Liver (tissue), 9 donors: ENCODE data around the gene LYG1. TPM values are rescaled to one million over a fixed set of nuclear protein-coding genes. Genes with fewer than 3 reads are reported as not detected.
"Not testable (repeated sequence)": the region's sequence is repeated elsewhere in the genome, so short reads cannot be mapped to it uniquely, and the experiment has no call there.

ENCODE experiments used
- DNase-seq: peaks from one replicate; pipeline ENCODE4 v3.0.0-alpha.2; 2017; ENCODE audit warnings: low spot score
- H3K27ac ChIP-seq, 2 donors: one replicate each; pipeline ENCODE4 v1.7.0; 2013; ENCODE audit warnings: inconsistent platforms in 2 of 2, low read length in 2 of 2, control low read depth in 1 of 2, low read depth in 1 of 2, mild to moderate bottlenecking in 1 of 2
- H3K27me3 ChIP-seq, 4 donors: one replicate each; pipeline versions ENCODE4 v1.6.1 to v1.7.0; 2013; ENCODE audit warnings: low read length in 3 of 4, inconsistent platforms in 1 of 4, mild to moderate bottlenecking in 1 of 4, moderate library complexity in 1 of 4; ENCODE audit not compliant: control insufficient read depth in 4 of 4, insufficient read depth in 4 of 4
- H3K36me3 ChIP-seq, 4 donors: one replicate each; pipeline versions ENCODE4 v1.6.1 to v1.7.0; 2013; ENCODE audit warnings: low read length in 3 of 4, mild to moderate bottlenecking in 3 of 4, low read depth in 1 of 4, moderate library complexity in 1 of 4; ENCODE audit not compliant: control insufficient read depth in 4 of 4, insufficient read depth in 3 of 4
- H3K4me1 ChIP-seq, 4 donors: one replicate each; pipeline versions ENCODE4 v1.6.1 to v1.7.0; 2013; ENCODE audit warnings: low read length in 3 of 4, mild to moderate bottlenecking in 3 of 4, moderate library complexity in 1 of 4; ENCODE audit not compliant: control insufficient read depth in 4 of 4, insufficient read depth in 4 of 4
- H3K4me3 ChIP-seq, 3 donors: one replicate each; pipeline versions ENCODE4 v1.6.1 to v1.7.0; 2013; ENCODE audit warnings: low read length in 3 of 3, control low read depth in 1 of 3, low read depth in 1 of 3, mild to moderate bottlenecking in 1 of 3
- H3K9ac ChIP-seq, 2 donors: one replicate each; pipeline ENCODE4 v1.7.0; 2013; ENCODE audit warnings: low read length in 2 of 2, mild to moderate bottlenecking in 2 of 2, moderate library complexity in 2 of 2, control low read depth in 1 of 2, low read depth in 1 of 2
- H3K9me3 ChIP-seq, 4 donors: one replicate each; pipeline versions ENCODE4 v1.6.1 to v1.7.0; 2013; ENCODE audit warnings: low read length in 3 of 4; ENCODE audit not compliant: control insufficient read depth in 4 of 4
- EGR1 ChIP-seq, 2 donors: IDR thresholded peaks; 2 replicates each; pipeline ENCODE4 v1.6.1; 2016 to 2018; ENCODE audit warnings: antibody characterized with exemption in 2 of 2, low read depth in 2 of 2
- FOXA1 ChIP-seq: IDR thresholded peaks from 2 replicates; pipeline ENCODE4 v1.6.1; 2016; ENCODE audit warnings: antibody characterized with exemption
- FOXA2 ChIP-seq: IDR thresholded peaks from 2 replicates; pipeline ENCODE4 v1.6.1; 2016; ENCODE audit warnings: antibody characterized with exemption
- GABPA ChIP-seq, 2 donors: IDR thresholded peaks in 1 of 2; conservative IDR thresholded peaks in 1 of 2; 2 replicates each; pipeline ENCODE4 v1.6.1; 2016; ENCODE audit warnings: antibody characterized with exemption in 2 of 2, mild to moderate bottlenecking in 1 of 2, moderate library complexity in 1 of 2
- NR2F2 ChIP-seq: IDR thresholded peaks from 2 replicates; pipeline ENCODE4 v1.6.1; 2016; ENCODE audit warnings: antibody characterized with exemption
- RAD21 ChIP-seq, 2 donors: IDR thresholded peaks; 2 replicates each; pipeline ENCODE4 v1.6.1; 2016; ENCODE audit warnings: antibody characterized with exemption in 2 of 2, mild to moderate bottlenecking in 2 of 2
- SP1 ChIP-seq: IDR thresholded peaks from 2 replicates; pipeline ENCODE4 v1.6.1; 2018; ENCODE audit warnings: antibody characterized with exemption, mild to moderate bottlenecking
- TAF1 ChIP-seq: conservative IDR thresholded peaks from 2 replicates; pipeline ENCODE4 v1.6.1; 2016; ENCODE audit warnings: antibody characterized with exemption, mild to moderate bottlenecking
- WGBS: extraction: QIAGEN DNeasy Blood & Tissue Kit; methylation state at CpG from one replicate; pipeline ENCODE4 v1.1.7; 2013; 5-methylcytosine and 5-hydroxymethylcytosine counted together
- polyA plus RNA-seq, 2 donors: library from polyadenylated mRNA; stranded (reverse) in 1 of 2; unstranded in 1 of 2; fragments of 200-250 nt in 1 of 2; fragments of >200 nt in 1 of 2; fragmentation: Nextera tagmentation in 1 of 2; extraction: Ambion mirVana in 1 of 2; gene quantifications; one replicate each; pipeline versions ENCODE4 v1.2.1 to v1.2.3, GENCODE V29; 2013 to 2015
- total RNA-seq, 2 donors: library from RNA; depleted of rRNA; stranded (reverse); fragments of >200 nt; gene quantifications; one replicate each; pipeline ENCODE4 v1.2.3, GENCODE V29; 2014
- TF ChIP-seq, protein P1 (sequence below): IDR thresholded peaks from 2 replicates; pipeline ENCODE4 v1.6.1; 2016; ENCODE audit warnings: antibody characterized with exemption
- TF ChIP-seq, protein P2 (sequence below): IDR thresholded peaks from 2 replicates; pipeline ENCODE4 v1.6.1; 2016; ENCODE audit warnings: antibody characterized with exemption
- TF ChIP-seq, protein P3 (sequence below): IDR thresholded peaks from 2 replicates; pipeline ENCODE4 v1.6.1; 2016; ENCODE audit warnings: antibody characterized with exemption
- TF ChIP-seq, protein P4 (sequence below): fragments of 150-350 bp; IDR thresholded peaks from 2 replicates; pipeline ENCODE4 v1.5.1; 2017; ENCODE audit warnings: improper control_type of control experiment, low read depth, low read length; ENCODE audit not compliant: missing input control
- donor health status: healthy.
- donor health status: healthy.
- donor health status: healthy.
- donor health status: healthy.
- donor health status: healthy.

LYG1 gene
- total and polyA plus RNA-seq, 4 donors, result 0.14 to 0.85 (median 0.55) TPM

DNA sequence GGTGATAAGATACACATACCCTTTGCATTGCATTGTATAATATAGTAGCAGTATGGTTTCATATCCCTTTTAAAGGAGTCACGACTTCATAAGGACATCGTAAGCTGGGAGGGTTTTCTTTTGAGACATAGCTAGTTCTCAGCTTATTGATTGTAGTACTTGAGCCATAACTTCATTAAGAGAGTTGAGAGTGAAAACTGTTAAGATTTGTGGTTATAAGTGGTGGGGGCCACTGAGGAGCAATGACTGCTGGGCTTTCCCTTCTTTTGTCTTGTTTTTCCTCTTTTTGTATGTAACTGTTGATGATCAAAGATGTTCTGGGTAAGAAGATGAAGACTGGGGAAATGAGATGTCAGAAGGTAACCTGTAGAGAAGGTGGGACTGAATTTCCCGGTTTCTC lies 47.2 kb upstream of the LYG1 start:
- Histone ChIP-seq H3K4me3 (no peak overlapping the region), H3K27ac (no peak overlapping the region), H3K9me3 (no peaks in the 10 kb centered on the region), H3K36me3 (no peaks in the 10 kb centered on the region), H3K9ac (no peak overlapping the region), H3K4me1 (peaks cover 0 to 1% (median 0%) of the 10 kb centered on the region in 4 donors), H3K27me3 (no peaks in the 10 kb centered on the region)
- WGBS, result 94% methylated on average over 3 of the region's 3 CpGs
- DNase-seq, result no peak
- TF ChIP-seq, protein P1, sequence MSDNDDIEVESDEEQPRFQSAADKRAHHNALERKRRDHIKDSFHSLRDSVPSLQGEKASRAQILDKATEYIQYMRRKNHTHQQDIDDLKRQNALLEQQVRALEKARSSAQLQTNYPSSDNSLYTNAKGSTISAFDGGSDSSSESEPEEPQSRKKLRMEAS, result no peak
- no peak for TF ChIP-seq EGR1 (IDR thresholded peaks at IDR 0.05; ENCODE audit: low read depth in 2 of 2)
- TF ChIP-seq, protein P2, sequence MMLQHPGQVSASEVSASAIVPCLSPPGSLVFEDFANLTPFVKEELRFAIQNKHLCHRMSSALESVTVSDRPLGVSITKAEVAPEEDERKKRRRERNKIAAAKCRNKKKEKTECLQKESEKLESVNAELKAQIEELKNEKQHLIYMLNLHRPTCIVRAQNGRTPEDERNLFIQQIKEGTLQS, result no peak
- TF ChIP-seq, protein P3, sequence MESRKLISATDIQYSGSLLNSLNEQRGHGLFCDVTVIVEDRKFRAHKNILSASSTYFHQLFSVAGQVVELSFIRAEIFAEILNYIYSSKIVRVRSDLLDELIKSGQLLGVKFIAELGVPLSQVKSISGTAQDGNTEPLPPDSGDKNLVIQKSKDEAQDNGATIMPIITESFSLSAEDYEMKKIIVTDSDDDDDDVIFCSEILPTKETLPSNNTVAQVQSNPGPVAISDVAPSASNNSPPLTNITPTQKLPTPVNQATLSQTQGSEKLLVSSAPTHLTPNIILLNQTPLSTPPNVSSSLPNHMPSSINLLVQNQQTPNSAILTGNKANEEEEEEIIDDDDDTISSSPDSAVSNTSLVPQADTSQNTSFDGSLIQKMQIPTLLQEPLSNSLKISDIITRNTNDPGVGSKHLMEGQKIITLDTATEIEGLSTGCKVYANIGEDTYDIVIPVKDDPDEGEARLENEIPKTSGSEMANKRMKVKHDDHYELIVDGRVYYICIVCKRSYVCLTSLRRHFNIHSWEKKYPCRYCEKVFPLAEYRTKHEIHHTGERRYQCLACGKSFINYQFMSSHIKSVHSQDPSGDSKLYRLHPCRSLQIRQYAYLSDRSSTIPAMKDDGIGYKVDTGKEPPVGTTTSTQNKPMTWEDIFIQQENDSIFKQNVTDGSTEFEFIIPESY, result no peak
- no peak for TF ChIP-seq FOXA1
- no peak for TF ChIP-seq FOXA2
- TF ChIP-seq, protein P4, sequence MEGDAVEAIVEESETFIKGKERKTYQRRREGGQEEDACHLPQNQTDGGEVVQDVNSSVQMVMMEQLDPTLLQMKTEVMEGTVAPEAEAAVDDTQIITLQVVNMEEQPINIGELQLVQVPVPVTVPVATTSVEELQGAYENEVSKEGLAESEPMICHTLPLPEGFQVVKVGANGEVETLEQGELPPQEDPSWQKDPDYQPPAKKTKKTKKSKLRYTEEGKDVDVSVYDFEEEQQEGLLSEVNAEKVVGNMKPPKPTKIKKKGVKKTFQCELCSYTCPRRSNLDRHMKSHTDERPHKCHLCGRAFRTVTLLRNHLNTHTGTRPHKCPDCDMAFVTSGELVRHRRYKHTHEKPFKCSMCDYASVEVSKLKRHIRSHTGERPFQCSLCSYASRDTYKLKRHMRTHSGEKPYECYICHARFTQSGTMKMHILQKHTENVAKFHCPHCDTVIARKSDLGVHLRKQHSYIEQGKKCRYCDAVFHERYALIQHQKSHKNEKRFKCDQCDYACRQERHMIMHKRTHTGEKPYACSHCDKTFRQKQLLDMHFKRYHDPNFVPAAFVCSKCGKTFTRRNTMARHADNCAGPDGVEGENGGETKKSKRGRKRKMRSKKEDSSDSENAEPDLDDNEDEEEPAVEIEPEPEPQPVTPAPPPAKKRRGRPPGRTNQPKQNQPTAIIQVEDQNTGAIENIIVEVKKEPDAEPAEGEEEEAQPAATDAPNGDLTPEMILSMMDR, result no peak
- no peak for TF ChIP-seq GABPA (IDR thresholded peaks at IDR 0.05 in 1 of 2, conservative IDR thresholded peaks at IDR 0.05 in 1 of 2)
- TF ChIP-seq RAD21 (IDR thresholded peaks at IDR 0.05), result no peak
- no peak for TF ChIP-seq NR2F2

DNA sequence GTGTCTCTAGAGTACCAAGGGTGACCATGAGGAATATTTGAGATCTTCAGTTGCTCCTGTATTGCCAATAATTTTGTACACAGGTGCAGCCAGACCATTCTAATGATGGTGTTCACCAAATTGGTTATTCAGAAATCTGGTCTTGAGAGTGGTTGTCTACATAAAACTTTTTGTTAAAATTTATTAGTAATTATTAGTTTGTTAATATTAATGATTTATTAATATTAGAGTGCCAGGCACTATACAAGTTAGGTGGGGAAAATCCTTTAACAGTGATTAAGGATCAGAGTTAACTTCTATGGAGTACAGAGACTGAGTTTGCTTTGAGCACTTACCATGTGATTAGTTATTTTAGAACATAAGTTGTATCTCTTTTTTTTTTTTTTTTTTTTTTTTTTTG lies 45.2 kb upstream of the LYG1 start:
- H3K4me3 ChIP-seq, result no peak overlapping the region
- no peaks in the 10 kb centered on the region for H3K27me3 ChIP-seq
- no peak overlapping the region for H3K27ac ChIP-seq
- no peak for DNase-seq
- TF ChIP-seq EGR1 (IDR thresholded peaks at IDR 0.05; ENCODE audit: low read depth in 2 of 2) (no peak), FOXA2 (no peak), SP1 (no peak), FOXA1 (no peak), TAF1 (no peak)
- TF ChIP-seq, protein P4, result no peak
- no peaks in the 10 kb centered on the region for H3K36me3 ChIP-seq
- no peaks in the 10 kb centered on the region for H3K4me1 ChIP-seq
- H3K9ac ChIP-seq, result no peak overlapping the region
- H3K9me3 ChIP-seq, result no peaks in the 10 kb centered on the region

DNA sequence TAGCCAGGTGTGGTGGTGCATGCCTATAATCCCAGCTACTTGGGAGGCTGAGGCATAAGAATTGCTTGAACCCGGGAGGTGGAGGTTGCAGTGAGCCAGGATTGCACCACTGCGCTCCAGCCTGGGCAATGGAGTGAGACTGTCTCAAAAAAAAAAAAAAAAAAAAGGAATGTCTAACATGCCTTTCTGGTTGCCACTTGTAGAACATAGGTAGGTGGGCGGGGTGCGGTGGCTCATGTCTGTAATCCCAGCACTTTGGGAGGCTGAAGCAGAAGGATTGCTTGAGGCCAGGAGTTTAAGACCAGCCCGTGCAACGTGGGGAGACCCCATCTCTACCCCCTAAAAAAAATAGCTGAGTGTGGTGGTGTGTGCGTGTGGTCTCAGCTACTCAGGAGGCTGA lies 44.4 kb upstream of the LYG1 start:
- not testable (repeated sequence) for H3K9ac ChIP-seq, H3K27ac ChIP-seq, H3K9me3 ChIP-seq, DNase-seq, H3K27me3 ChIP-seq, H3K36me3 ChIP-seq, H3K4me3 ChIP-seq, H3K4me1 ChIP-seq
- 98% methylated on average over 7 of the region's 7 CpGs for WGBS
